ENCODE measurements around the gene ZC3H7B. TPM values are rescaled to one million over a fixed set of nuclear protein-coding genes. Genes with fewer than 3 reads are reported as not detected.

The ZC3H7B gene
- total RNA-seq, 1 donor from 2014 or later, result 84.3 TPM

- peaks cover 14% of the 10 kb centered on the region for H3K36me3 Mint-ChIP-seq (ENCODE audit: low read depth)
- no peak overlapping the region for H3K27ac Mint-ChIP-seq (ENCODE audit: unreplicated experiment)
- no peak overlapping the region for H3K4me3 Mint-ChIP-seq
- H3K4me1 Mint-ChIP-seq, result no peaks in the 10 kb centered on the region
- no peak for DNase-seq (ENCODE audit: low read depth, low spot score)
- no peak for TF ChIP-seq CTCF (conservative IDR thresholded peaks at IDR 0.05)
- no peaks in the 10 kb centered on the region for H3K9me3 Mint-ChIP-seq
- no peaks in the 10 kb centered on the region for H3K27me3 Mint-ChIP-seq (ENCODE audit: low read depth)
Observed at GRCh38 chr22:41351011-41351410, 49.7 kb downstream of the ZC3H7B start.

- TF ChIP-seq CTCF (conservative IDR thresholded peaks at IDR 0.05), result no peak
- peaks cover 14% of the 10 kb centered on the region for H3K36me3 Mint-ChIP-seq (ENCODE audit: low read depth)
- H3K4me3 Mint-ChIP-seq, result no peak overlapping the region
- no peaks in the 10 kb centered on the region for H3K27me3 Mint-ChIP-seq (ENCODE audit: low read depth)
- H3K27ac Mint-ChIP-seq (ENCODE audit: unreplicated experiment), result no peak overlapping the region
- H3K4me1 Mint-ChIP-seq, result no peaks in the 10 kb centered on the region
- DNase-seq (ENCODE audit: low read depth, low spot score), result no peak
- H3K9me3 Mint-ChIP-seq, result no peaks in the 10 kb centered on the region
Observed at GRCh38 chr22:41352058-41352457, 50.7 kb downstream of the ZC3H7B start.

GRCh38 chr22:41353862-41354575 lies 52.7 kb downstream of the ZC3H7B start:
- Mint-ChIP-seq H3K4me1 (no peaks in the 10 kb centered on the region), H3K27me3 (ENCODE audit: low read depth) (no peaks in the 10 kb centered on the region), H3K9me3 (no peaks in the 10 kb centered on the region), H3K4me3 (no peak overlapping the region), H3K27ac (ENCODE audit: unreplicated experiment) (peak overlapping the region; percentile 27), H3K36me3 (ENCODE audit: low read depth) (peaks cover 14% of the 10 kb centered on the region)
- no peak for DNase-seq (ENCODE audit: low read depth, low spot score)
- no peak for TF ChIP-seq CTCF (conservative IDR thresholded peaks at IDR 0.05)

GRCh38 chr22:41354979-41355378 lies 53.7 kb downstream of the ZC3H7B start:
- no peak overlapping the region for H3K27ac Mint-ChIP-seq (ENCODE audit: unreplicated experiment)

GRCh38 chr22:41355895-41356294 lies 54.6 kb downstream of the ZC3H7B start:
- peaks cover 5% of the 10 kb centered on the region for H3K4me1 Mint-ChIP-seq
- H3K36me3 Mint-ChIP-seq (ENCODE audit: low read depth), result peaks cover 2% of the 10 kb centered on the region
- no peak overlapping the region for H3K27ac Mint-ChIP-seq (ENCODE audit: unreplicated experiment)
- no peaks in the 10 kb centered on the region for H3K9me3 Mint-ChIP-seq
- no peaks in the 10 kb centered on the region for H3K27me3 Mint-ChIP-seq (ENCODE audit: low read depth)
- no peak overlapping the region for H3K4me3 Mint-ChIP-seq
- no peak for TF ChIP-seq CTCF (conservative IDR thresholded peaks at IDR 0.05)
- no peak for DNase-seq (ENCODE audit: low read depth, low spot score)

More at GRCh38 chr22:41354979-41355378, 53.7 kb downstream of the ZC3H7B start:
- no peak overlapping the region for H3K4me3 Mint-ChIP-seq
- H3K9me3 Mint-ChIP-seq, result no peaks in the 10 kb centered on the region
- peaks cover 5% of the 10 kb centered on the region for H3K4me1 Mint-ChIP-seq
- TF ChIP-seq CTCF (conservative IDR thresholded peaks at IDR 0.05), result no peak
- DNase-seq (ENCODE audit: low read depth, low spot score), result no peak
- H3K27me3 Mint-ChIP-seq (ENCODE audit: low read depth), result no peaks in the 10 kb centered on the region
- peaks cover 10% of the 10 kb centered on the region for H3K36me3 Mint-ChIP-seq (ENCODE audit: low read depth)
